ENCODE results near the gene ABI1.

Gene ABI1

DNA sequence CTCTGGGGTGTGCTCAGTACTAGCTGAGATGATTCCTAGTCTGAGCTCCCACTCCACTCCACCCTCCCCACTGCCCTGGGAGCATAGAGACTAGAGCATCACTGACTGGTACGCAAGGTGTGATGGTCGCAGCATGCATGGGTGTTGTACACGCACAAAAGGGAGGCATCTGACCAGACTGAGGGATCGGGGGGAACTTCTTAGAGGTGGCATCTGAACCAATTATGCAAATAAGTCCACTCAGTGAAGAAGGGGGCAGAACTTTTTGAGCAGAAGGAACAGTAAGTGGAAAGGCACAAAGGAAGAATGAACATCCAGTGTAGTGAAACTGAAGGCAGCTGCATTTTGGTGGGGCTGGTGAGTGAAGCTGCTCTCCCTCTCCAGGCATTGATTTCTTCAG, 137.7 kb downstream of the ABI1 start:
- H3K36me3 ChIP-seq (ENCODE audit: control insufficient read depth, insufficient read depth, low read length) = no peaks in the 10 kb centered on the region
- H3K79me2 ChIP-seq = no peaks in the 10 kb centered on the region
- H3K9ac ChIP-seq = no peak overlapping the region
- no peak overlapping the region for H3K4me2 ChIP-seq (ENCODE audit: low read length)
- no peak overlapping the region for H2AFZ ChIP-seq
- no peak overlapping the region for H3K27ac ChIP-seq
- H3K27me3 ChIP-seq (ENCODE audit: control insufficient read depth, insufficient read depth, low read length) = no peaks in the 10 kb centered on the region
- no peaks in the 10 kb centered on the region for H3K4me1 ChIP-seq
- no peaks in the 10 kb centered on the region for H3K9me3 ChIP-seq (ENCODE audit: control insufficient read depth, low read length)
- H3K4me3 ChIP-seq (ENCODE audit: low read depth, low read length) = no peak overlapping the region
- TF ChIP-seq, protein P1, sequence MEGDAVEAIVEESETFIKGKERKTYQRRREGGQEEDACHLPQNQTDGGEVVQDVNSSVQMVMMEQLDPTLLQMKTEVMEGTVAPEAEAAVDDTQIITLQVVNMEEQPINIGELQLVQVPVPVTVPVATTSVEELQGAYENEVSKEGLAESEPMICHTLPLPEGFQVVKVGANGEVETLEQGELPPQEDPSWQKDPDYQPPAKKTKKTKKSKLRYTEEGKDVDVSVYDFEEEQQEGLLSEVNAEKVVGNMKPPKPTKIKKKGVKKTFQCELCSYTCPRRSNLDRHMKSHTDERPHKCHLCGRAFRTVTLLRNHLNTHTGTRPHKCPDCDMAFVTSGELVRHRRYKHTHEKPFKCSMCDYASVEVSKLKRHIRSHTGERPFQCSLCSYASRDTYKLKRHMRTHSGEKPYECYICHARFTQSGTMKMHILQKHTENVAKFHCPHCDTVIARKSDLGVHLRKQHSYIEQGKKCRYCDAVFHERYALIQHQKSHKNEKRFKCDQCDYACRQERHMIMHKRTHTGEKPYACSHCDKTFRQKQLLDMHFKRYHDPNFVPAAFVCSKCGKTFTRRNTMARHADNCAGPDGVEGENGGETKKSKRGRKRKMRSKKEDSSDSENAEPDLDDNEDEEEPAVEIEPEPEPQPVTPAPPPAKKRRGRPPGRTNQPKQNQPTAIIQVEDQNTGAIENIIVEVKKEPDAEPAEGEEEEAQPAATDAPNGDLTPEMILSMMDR (IDR thresholded peaks at IDR 0.05) = no peak

DNA sequence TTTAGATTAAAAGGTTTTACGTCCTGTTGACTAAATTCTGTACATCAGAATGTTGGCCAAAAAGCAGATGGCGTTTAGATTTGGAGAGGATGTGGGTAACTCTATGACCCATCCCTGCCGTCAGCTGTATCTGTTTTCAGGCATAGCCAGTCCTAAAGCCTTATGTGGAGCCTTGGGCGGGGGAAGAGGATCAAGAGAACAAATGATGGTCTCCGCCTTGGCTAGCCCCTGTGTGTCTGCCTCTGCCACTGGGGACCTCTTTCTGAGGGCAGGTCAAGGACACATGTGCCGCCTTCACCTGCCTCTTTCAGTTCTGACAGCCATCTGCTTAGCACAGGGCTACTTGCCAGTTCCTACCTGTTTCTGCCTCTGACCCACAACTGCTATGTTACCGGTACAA, 139.2 kb downstream of the ABI1 start:
- H3K27me3 ChIP-seq (ENCODE audit: control insufficient read depth, insufficient read depth, low read length) = no peaks in the 10 kb centered on the region
- H3K9me3 ChIP-seq (ENCODE audit: control insufficient read depth, low read length) = no peaks in the 10 kb centered on the region
- TF ChIP-seq, protein P1 (IDR thresholded peaks at IDR 0.05) = no peak
- H3K9ac ChIP-seq = no peak overlapping the region
- H3K36me3 ChIP-seq (ENCODE audit: control insufficient read depth, insufficient read depth, low read length) = no peaks in the 10 kb centered on the region
- H2AFZ ChIP-seq = no peak overlapping the region
- no peak overlapping the region for H3K4me3 ChIP-seq (ENCODE audit: low read depth, low read length)
- H3K79me2 ChIP-seq = no peaks in the 10 kb centered on the region
- H3K27ac ChIP-seq = no peak overlapping the region
- no peak overlapping the region for H3K4me2 ChIP-seq (ENCODE audit: low read length)
- no peaks in the 10 kb centered on the region for H3K4me1 ChIP-seq

DNA sequence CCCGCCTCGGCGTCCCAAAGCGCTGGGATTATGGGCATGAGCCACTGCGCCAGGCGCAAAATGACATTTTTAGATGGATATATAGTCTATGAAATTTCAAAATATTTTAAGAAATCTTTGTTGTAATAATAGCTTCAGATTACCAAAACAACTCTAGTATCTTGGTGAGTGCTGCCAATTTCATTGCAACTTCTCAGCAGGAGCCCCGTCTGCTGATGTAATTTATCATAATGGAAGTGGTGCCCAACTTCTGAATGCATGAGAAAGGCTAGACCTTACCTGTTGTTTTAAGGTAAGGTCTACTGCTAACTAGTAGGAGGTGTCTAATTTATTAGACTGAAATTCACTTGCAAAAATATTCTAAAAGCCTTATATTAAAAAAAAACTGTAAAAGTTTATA, 143.3 kb downstream of the ABI1 start:
- Histone ChIP-seq H2AFZ (no peak overlapping the region), H3K4me1 (no peaks in the 10 kb centered on the region), H3K4me3 (ENCODE audit: low read depth, low read length) (no peak overlapping the region), H3K9me3 (ENCODE audit: control insufficient read depth, low read length) (no peaks in the 10 kb centered on the region), H3K36me3 (ENCODE audit: control insufficient read depth, insufficient read depth, low read length) (no peaks in the 10 kb centered on the region), H3K27me3 (ENCODE audit: control insufficient read depth, insufficient read depth, low read length) (no peaks in the 10 kb centered on the region), H3K9ac (no peak overlapping the region), H3K27ac (no peak overlapping the region), H3K79me2 (no peaks in the 10 kb centered on the region), H3K4me2 (ENCODE audit: low read length) (no peak overlapping the region)
- TF ChIP-seq, protein P1 (IDR thresholded peaks at IDR 0.05) = no peak

DNA sequence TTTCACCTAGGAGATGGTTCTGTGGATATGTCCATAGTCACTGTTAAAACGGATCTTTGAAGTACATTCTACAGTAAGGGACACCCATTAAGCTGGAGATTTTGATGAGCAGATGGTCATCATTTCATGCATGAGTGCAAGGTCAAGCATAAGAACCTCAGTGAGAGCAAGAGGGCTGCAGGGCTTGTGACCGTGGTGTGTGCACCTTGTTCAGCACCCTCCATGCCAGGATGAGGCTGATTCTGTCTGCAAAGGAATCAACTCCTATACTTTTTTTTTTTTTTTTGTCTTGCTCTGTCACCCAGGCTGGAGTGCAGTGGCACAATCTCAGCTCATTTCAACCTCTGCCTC, 145.6 kb downstream of the ABI1 start:
- Histone ChIP-seq H3K36me3 (ENCODE audit: control insufficient read depth, insufficient read depth, low read length) (no peaks in the 10 kb centered on the region), H3K4me2 (ENCODE audit: low read length) (no peak overlapping the region), H3K4me3 (ENCODE audit: low read depth, low read length) (no peak overlapping the region), H3K9me3 (ENCODE audit: control insufficient read depth, low read length) (no peaks in the 10 kb centered on the region), H3K79me2 (no peaks in the 10 kb centered on the region), H3K27me3 (ENCODE audit: control insufficient read depth, insufficient read depth, low read length) (no peaks in the 10 kb centered on the region), H3K27ac (no peak overlapping the region), H3K4me1 (no peaks in the 10 kb centered on the region), H2AFZ (no peak overlapping the region), H3K9ac (no peak overlapping the region)
- TF ChIP-seq, protein P1 (IDR thresholded peaks at IDR 0.05) = no peak

DNA sequence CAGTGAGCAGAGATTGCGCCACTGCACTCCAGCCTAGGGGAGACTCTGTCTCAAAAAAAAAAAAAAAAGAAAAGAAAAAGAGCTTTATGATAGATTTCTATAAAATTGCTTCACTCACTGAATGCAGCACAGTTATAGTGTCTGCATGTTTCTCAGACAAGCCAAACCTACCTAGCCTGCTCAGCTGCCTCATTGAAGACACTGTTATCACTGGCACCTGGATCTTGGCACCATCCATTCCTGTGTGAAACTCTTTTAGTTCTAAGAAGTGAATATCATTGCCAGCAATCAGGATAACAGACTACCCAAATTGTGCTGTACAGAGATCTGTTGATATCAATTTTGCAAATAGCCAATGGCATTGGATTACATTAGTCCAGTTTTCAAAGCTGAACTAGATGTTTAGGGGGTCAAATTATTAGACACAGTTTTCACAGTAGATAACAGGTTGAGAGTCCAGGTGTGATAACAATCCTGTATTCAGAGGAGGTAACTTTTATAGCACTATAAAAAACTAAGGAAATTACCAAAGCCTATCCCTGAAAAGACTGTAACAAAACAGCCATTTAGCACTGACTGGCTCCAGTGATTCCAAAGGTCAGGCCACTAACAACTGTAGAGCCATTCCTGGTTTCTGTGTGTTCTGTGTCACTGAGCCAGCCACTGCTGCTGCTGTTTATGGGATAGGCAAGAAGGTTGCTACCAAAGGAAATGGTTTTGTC, 146.2 kb downstream of the ABI1 start:
- no peak overlapping the region for H3K27ac ChIP-seq
- no peaks in the 10 kb centered on the region for H3K36me3 ChIP-seq (ENCODE audit: control insufficient read depth, insufficient read depth, low read length)

More for the DNA sequence above, 146.2 kb downstream of the ABI1 start:
- H3K4me1 ChIP-seq = no peaks in the 10 kb centered on the region
- no peaks in the 10 kb centered on the region for H3K79me2 ChIP-seq
- no peak overlapping the region for H3K4me3 ChIP-seq (ENCODE audit: low read depth, low read length)
- H3K4me2 ChIP-seq (ENCODE audit: low read length) = no peak overlapping the region
- no peak overlapping the region for H3K9ac ChIP-seq
- no peak overlapping the region for H2AFZ ChIP-seq
- no peaks in the 10 kb centered on the region for H3K9me3 ChIP-seq (ENCODE audit: control insufficient read depth, low read length)
- H3K27me3 ChIP-seq (ENCODE audit: control insufficient read depth, insufficient read depth, low read length) = no peaks in the 10 kb centered on the region
- TF ChIP-seq, protein P1 (IDR thresholded peaks at IDR 0.05) = no peak

All from parathyroid adenoma (tissue), 2 donors.